Activated T-cell treated with anti-CD3 and anti-CD28 coated beads, Interleukin-2, amount 50 U/mL, for 24 hours (primary cell): ENCODE measurements around the gene NRL.
A peak's percentile ranks its signal among the peaks of the same experiment; 100 is the strongest.

ENCODE experiments used
- DNase-seq: peaks from one replicate; pipeline ENCODE4 v3.0.0-alpha.2; 2020
- H3K27ac Mint-ChIP-seq: 2 replicates; pipeline ENCODE4 v1.8.0; 2020; ENCODE audit warnings: mild to moderate bottlenecking, mixed read lengths
- H3K27me3 Mint-ChIP-seq: 2 replicates; pipeline ENCODE4 v1.8.0; 2020; ENCODE audit warnings: mixed read lengths
- H3K36me3 Mint-ChIP-seq: 2 replicates; pipeline ENCODE4 v1.8.0; 2020; ENCODE audit warnings: low read depth, mixed read lengths
- H3K4me1 Mint-ChIP-seq: 2 replicates; pipeline ENCODE4 v1.8.0; 2020; ENCODE audit warnings: low read depth, mixed read lengths
- H3K4me3 Mint-ChIP-seq: 2 replicates; pipeline ENCODE4 v1.8.0; 2020; ENCODE audit warnings: mild to moderate bottlenecking, moderate library complexity, mixed read lengths
- H3K9me3 Mint-ChIP-seq: 2 replicates; pipeline ENCODE4 v1.8.0; 2020; ENCODE audit warnings: mixed read lengths

Gene NRL

DNA sequence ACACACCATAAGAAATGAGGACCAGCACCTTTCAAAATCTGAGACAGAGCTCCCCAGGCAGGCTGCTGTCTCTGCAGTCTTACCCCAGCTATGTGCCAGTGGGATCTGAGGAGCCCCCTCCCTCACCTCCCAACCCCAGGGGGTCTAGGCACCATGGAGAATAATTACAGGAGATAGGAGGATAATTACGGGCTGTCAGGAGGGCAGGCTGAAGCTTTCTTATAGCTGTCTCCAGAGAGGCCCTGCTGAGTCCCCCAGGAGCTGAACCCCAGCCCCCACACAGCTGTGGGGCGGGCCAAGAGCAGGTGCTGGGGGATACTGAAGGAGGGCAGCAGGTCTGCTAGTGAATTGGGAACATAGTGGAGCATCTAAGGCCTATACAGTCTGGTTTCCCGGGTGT is 36.6 kb downstream of the NRL start:
- Mint-ChIP-seq H3K4me1 (peaks cover 19% of the 10 kb centered on the region), H3K27ac (no peak overlapping the region), H3K36me3 (no peaks in the 10 kb centered on the region), H3K4me3 (no peak overlapping the region), H3K9me3 (no peaks in the 10 kb centered on the region), H3K27me3 (no peaks in the 10 kb centered on the region)
- no peak for DNase-seq

DNA sequence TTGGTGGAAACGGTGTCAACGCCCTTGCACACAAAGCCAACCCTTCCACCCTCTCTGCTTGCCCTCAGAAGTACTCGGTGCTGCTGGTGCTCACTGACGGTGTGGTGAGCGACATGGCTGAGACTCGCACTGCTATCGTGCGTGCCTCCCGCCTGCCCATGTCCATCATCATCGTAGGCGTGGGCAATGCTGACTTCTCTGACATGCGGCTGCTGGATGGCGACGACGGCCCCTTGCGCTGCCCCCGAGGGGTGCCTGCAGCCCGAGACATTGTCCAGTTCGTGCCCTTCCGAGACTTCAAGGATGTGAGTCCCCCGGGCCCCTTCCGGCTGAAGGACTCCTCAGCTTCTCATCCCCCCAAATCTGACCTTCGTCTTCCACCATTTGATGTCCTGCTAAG is 37.7 kb downstream of the NRL start:
- DNase-seq: no peak
- Mint-ChIP-seq H3K27ac (no peak overlapping the region), H3K9me3 (no peaks in the 10 kb centered on the region), H3K36me3 (no peaks in the 10 kb centered on the region), H3K27me3 (no peaks in the 10 kb centered on the region), H3K4me1 (peaks cover 17% of the 10 kb centered on the region), H3K4me3 (no peak overlapping the region)

DNA sequence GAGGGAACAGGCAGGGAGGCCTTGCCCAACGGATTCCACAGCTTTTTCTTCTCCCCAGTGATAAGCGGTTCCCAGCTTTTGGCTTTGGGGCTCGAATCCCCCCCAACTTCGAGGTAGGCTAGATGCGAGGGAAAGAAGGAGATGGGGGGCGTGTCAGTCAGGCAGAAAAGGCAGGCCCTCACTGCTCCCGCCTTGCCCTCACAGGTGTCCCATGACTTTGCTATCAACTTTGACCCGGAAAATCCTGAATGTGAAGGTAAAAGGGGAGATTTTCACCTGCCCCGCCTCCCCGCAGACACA is 38.5 kb downstream of the NRL start:
- no peak overlapping the region for H3K4me3 Mint-ChIP-seq
- no peaks in the 10 kb centered on the region for H3K36me3 Mint-ChIP-seq
- no peaks in the 10 kb centered on the region for H3K27me3 Mint-ChIP-seq
- H3K9me3 Mint-ChIP-seq: no peaks in the 10 kb centered on the region
- DNase-seq: no peak
- H3K4me1 Mint-ChIP-seq: peaks cover 16% of the 10 kb centered on the region
- H3K27ac Mint-ChIP-seq: no peak overlapping the region

DNA sequence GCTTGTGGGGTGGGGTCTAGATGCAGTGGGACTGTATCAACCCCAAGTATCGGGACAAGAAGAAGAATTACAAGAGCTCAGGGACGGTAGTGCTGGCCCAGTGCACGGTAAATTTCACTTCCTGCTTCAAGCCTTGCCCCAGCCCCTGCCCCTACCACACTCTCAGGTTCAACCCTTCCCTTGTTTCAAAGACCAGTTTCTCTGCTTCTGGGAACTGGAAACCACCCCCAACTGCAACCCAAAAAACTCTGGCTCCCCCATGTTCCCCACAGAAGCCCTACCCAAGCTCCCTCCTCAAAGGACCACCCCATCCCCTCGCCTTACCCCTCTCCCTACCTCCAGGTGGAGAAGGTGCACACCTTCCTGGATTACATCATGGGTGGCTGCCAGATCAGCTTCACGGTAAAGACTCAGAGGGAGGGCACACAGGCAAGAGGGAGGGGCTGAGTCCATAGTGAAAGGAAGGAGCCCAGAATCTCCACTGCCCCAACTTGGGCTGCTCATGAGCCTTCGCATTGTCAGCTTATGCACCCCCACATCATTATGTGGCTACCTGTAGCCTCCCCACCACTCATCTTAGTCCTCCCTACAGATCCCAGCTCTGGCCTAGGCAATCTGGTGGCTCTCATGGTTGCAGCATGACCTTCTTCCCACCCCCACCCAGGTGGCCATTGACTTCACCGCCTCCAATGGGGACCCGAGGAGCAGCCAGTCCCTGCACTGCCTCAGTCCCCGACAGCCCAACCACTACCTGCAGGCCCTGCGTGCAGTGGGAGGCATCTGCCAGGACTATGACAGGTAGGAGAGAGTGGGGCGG is 39.1 kb downstream of the NRL start:
- no peak overlapping the region for H3K4me3 Mint-ChIP-seq

DNA sequence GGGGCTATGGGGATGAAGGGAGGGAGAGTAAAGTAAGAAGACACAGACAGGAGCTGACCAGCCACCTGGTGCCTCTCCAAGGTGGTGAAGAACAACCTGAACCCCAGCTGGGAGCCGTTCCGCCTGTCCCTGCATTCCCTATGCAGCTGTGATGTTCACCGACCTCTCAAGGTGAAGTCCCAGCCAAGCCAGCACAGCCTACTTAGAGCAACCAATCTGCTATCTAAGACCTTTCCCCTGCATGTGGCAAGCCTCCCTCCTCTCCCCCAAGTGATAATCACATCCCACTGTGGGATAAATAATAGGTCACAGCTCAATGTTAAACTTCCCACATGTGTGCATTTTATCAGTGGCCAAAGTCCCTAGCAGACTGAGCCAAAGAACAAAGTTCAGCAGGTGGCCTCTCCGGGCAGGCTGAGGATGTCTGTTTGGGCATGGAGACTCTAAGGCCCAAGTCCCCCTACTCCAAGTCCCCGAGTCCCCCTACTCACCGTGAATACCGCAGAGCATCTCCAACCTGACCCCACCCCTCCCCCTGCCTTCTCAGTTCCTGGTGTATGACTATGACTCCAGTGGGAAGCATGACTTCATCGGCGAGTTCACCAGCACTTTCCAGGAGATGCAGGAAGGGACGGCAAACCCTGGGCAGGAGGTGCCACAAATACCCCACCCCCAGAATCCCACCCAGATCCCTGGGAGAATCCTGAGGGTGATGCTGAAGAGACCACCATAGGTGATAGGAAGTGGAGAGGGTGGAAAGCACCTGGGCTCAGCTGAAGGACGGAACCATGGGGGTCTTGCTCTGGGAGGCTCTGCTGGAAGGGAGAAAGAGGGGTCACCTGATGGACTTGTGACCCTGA is 39.9 kb downstream of the NRL start:
- DNase-seq: no peak
- Mint-ChIP-seq H3K9me3 (no peaks in the 10 kb centered on the region), H3K36me3 (no peaks in the 10 kb centered on the region), H3K27ac (no peak overlapping the region), H3K4me3 (no peak overlapping the region), H3K27me3 (peaks cover 5% of the 10 kb centered on the region), H3K4me1 (peaks cover 17% of the 10 kb centered on the region)

More for the DNA sequence above, 39.1 kb downstream of the NRL start:
- Mint-ChIP-seq H3K4me1 (peaks cover 19% of the 10 kb centered on the region), H3K36me3 (no peaks in the 10 kb centered on the region), H3K9me3 (no peaks in the 10 kb centered on the region), H3K27me3 (no peaks in the 10 kb centered on the region), H3K27ac (no peak overlapping the region)
- DNase-seq: no peak

DNA sequence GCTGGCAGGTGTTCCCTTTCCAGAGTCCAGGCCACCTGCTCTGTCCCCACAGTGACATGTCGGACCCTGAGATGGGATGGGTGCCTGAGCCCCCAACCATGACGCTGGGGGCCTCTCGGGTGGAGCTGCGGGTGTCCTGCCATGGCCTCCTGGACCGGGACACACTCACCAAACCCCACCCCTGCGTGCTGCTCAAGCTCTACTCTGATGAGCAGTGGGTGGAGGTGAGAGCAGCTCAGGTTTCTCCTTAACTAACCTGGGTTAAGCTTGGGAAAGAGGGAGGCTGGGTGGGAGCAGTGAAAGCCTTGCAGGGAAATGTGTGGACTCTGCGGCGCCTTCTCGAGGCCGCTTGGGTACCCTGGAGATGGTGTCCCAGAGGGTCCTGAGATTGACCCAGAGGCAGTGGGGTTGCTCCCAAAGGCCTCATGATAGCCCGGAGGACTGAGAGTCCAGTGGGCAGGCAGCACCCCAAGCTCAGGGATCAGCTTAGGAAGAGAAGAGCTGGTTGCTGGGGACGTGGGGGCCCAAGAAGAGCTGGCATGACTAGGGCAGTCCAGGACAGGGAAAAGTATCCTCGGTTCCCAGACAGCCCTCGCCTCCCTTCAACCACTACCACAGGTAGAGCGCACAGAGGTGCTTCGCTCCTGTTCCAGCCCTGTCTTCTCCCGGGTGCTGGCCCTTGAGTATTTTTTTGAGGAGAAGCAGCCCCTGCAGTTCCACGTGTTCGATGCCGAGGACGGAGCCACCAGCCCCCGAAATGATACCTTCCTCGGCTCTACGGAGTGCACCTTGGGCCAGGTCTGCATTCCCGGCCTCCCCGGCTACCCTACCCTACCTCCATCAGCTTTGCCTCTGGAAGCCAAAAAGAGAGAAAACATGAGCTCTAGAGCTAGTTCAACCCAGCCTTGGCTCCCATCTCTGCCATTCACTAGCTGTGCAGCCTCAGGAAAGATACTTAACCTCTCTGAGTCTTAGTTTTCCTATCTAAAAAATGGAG is 41.6 kb downstream of the NRL start:
- no peak for DNase-seq
- Mint-ChIP-seq H3K9me3 (no peaks in the 10 kb centered on the region), H3K36me3 (no peaks in the 10 kb centered on the region), H3K27me3 (peaks cover 9% of the 10 kb centered on the region), H3K4me1 (peaks cover 16% of the 10 kb centered on the region), H3K4me3 (no peak overlapping the region), H3K27ac (no peak overlapping the region)

DNA sequence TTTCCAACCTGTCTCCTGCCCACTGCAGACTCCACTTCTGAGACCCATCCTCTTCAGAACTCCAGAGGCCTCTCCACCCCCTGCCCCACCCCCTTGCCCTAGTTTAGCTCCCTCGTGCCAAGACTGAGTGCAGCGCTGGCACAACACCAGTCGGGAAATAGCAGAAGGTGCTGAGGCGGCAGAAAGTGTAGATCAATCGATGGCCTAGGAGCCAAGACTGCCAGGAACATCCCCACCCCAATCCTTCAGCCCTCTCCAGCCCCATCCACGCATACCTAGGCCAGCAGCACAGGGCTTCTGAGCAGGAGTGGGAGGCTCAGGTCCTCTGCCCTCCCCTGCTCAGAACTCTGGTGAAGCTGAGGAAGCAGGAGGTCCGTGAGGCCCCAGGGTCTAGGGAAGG is 42.3 kb downstream of the NRL start:
- DNase-seq: no peak
- Mint-ChIP-seq H3K4me3 (no peak overlapping the region), H3K36me3 (no peaks in the 10 kb centered on the region), H3K27me3 (peaks cover 9% of the 10 kb centered on the region), H3K4me1 (peaks cover 16% of the 10 kb centered on the region), H3K9me3 (no peaks in the 10 kb centered on the region), H3K27ac (no peak overlapping the region)

DNA sequence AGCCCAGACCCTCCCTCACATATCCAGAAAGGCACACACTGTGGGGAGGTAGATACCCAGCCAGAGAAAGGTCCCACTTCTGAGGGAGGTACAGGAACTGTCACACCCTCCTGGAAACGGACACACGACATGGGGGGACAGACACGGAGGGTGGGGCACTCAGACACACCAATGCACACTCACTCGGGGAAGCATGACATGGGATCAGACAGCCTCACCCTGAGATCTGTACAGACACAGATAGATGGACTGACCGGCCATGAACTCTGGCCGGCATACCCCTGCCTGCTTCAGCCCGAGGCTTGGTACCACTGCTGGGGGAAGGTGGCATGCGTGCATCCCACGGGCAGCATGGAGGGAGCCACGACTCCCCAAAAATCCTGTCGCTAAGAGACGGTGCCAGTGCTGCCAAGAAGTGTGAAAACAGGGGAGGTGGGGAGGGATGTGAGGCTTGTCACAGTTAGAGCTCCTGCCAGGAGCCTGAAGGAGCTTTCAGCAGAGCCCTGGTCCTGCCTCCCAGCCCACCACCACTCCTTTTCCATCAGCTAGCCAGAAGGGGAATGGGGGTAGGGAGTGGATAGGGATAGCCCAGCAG is 42.8 kb downstream of the NRL start:
- no peaks in the 10 kb centered on the region for H3K36me3 Mint-ChIP-seq
- H3K27ac Mint-ChIP-seq: no peak overlapping the region
- peaks cover 16% of the 10 kb centered on the region for H3K4me1 Mint-ChIP-seq
- no peak overlapping the region for H3K4me3 Mint-ChIP-seq
- no peak for DNase-seq
- peaks cover 9% of the 10 kb centered on the region for H3K27me3 Mint-ChIP-seq
- H3K9me3 Mint-ChIP-seq: no peaks in the 10 kb centered on the region

DNA sequence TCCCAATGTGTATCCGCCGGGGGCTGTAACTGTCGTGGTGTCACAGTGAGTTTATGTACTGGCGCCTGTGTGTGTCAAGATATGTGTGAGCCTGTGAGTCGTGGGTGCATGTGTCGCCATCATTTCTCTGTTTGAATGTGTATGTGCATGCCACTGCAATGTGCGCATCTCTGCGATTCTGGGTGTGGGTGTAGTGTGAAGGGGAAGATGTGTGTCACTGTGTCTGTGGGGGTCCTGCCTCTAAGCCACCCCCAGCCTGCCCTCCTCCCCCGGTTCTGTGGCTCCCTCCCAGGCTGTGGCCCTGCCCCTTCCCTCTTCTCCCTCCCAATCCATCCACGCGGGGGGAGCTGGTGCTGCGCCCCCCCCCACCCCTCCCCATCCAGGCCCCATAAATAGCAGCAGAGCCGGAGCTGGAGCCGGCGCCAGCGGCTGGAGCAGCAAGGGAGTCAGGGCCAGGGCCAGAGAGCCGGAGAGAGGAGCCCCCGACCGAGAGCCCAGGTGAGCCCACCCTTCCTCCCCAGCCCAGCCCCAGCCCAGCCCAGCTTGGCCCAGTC is 43.5 kb downstream of the NRL start, which contains the start of gene CPNE6:
CPNE6 (plus strand) TSS at position 419 of the 554 bp plus-strand sequence. CDS start 1,375 bp downstream, outside the sequence.
- Mint-ChIP-seq H3K4me1 (peaks cover 16% of the 10 kb centered on the region), H3K36me3 (no peaks in the 10 kb centered on the region), H3K27ac (peak within 1 kb of the TSS; percentile 54), H3K27me3 (peaks cover 9% of the 10 kb centered on the region), H3K4me3 (no peak within 1 kb of the TSS), H3K9me3 (no peaks in the 10 kb centered on the region)
- peak; percentile 66 for DNase-seq

DNA sequence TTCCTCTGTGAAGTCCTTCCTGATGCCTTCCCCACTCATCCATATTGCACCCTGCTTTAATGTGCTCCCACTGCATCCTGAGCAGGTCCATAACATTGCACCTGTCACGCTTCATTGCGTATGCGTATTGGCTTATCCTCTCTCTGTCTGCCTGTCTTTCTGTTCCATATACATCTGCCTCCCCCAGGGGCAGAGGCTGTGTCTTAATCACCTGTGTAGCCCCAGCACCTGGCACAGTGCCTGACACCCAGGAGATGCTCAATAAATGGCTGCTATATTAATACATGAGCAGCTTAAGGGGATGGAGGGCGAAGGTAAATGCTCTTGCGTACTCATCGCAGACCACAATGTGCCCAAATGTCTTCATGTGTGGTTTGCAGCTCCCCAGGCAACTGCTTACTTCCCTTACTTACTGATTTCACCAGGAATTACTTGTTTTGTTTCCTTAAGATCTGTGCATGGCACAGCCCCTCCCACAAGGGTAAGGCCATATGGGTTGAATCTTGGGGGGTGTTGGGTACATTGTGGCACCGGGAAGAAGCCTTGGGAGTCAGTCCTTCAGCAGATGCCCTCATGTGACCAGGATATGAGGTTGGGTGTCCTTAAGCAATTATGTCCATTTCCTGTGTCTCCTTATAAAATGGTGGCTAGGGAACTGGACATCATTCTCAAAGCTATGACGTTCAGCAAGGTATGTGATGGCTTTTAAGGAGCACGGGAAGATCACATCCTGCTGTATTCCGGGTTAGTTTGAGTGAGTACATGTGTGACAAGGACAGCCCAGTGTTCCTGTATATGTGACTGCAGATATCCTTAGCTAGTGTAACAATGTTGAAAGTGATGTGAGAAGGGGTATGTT is 44.2 kb downstream of the NRL start:
- peaks cover 9% of the 10 kb centered on the region for H3K27me3 Mint-ChIP-seq
- H3K4me1 Mint-ChIP-seq: peaks cover 16% of the 10 kb centered on the region
- no peaks in the 10 kb centered on the region for H3K9me3 Mint-ChIP-seq
- DNase-seq: no peak
- H3K27ac Mint-ChIP-seq: peak overlapping the region; percentile 54
- H3K36me3 Mint-ChIP-seq: no peaks in the 10 kb centered on the region
- no peak overlapping the region for H3K4me3 Mint-ChIP-seq

DNA sequence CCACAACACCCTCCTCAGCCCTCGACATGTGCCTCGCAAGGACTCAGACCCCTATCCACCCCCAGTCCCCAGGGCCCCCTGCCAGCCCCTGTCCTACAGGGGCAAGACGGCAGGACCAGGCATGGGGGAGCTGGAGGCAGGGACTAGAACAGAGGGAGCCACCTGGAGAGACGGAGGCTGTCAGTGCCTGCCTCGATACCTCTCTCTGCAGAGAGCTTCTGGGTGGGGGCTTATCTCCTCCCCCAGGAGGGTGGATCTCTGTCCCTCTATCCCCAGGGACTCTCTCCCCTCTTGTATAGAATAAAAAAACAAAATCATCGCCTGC is 45.4 kb downstream of the NRL start:
- H3K36me3 Mint-ChIP-seq: no peaks in the 10 kb centered on the region
- peaks cover 16% of the 10 kb centered on the region for H3K4me1 Mint-ChIP-seq
- no peak overlapping the region for H3K27ac Mint-ChIP-seq
- H3K9me3 Mint-ChIP-seq: no peaks in the 10 kb centered on the region
- DNase-seq: no peak
- H3K27me3 Mint-ChIP-seq: peaks cover 9% of the 10 kb centered on the region
- no peak overlapping the region for H3K4me3 Mint-ChIP-seq

DNA sequence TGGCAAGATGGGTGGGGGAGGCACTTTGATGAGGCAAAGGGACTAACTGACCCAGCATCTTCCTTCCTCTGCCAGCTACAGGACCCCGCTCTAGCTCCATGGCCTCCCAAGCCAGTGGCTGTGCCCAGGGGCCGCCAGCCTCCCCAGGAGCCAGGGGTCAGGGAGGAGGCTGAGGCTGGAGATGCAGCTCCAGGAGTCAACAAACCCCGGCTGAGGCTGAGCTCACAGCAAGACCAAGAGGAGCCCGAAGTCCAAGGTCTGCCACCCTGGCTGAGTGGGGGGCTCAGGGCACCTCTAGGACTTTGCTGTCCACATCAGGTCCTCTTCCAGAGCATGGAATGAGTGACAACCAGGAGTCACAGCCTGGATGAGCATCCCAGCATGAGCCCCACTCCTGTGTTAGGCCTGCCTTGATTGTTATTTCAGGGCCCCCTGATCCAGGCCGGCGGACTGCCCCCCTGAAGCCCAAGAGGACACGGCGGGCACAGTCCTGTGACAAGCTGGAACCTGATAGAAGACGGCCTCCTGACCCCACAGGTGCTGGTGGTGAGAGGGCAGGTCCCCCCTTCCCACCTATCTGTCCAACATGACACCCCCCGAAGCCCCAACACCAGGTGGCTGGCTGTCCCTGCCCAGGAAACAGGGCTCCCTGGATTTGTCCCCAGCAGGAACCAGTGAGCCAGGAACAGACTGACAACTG is 45.9 kb downstream of the NRL start:
- peaks cover 9% of the 10 kb centered on the region for H3K27me3 Mint-ChIP-seq
- H3K4me3 Mint-ChIP-seq: no peak overlapping the region
- no peak overlapping the region for H3K27ac Mint-ChIP-seq
- H3K36me3 Mint-ChIP-seq: no peaks in the 10 kb centered on the region
- DNase-seq: no peak
- H3K4me1 Mint-ChIP-seq: peaks cover 16% of the 10 kb centered on the region
- H3K9me3 Mint-ChIP-seq: no peaks in the 10 kb centered on the region
